Choroid plexus epithelial cell (primary cell): Measurements from ENCODE around the gene NTRK3.

Experiments
- DNase-seq: peaks from one replicate; pipeline ENCODE4 v3.0.0-alpha.2; 2010; ENCODE audit warnings: low read depth
- H3K4me3 ChIP-seq: 2 replicates; pipeline ENCODE4 v1.5.1; 2011; ENCODE audit warnings: low read depth, mild to moderate bottlenecking, control low read depth, low read length, moderate library complexity
- CTCF ChIP-seq: conservative IDR thresholded peaks from 2 replicates; pipeline ENCODE4 v1.5.1; 2011; ENCODE audit warnings: low read depth, mild to moderate bottlenecking, control low read depth, inconsistent platforms, low read length, moderate library complexity

NTRK3 gene

DNA sequence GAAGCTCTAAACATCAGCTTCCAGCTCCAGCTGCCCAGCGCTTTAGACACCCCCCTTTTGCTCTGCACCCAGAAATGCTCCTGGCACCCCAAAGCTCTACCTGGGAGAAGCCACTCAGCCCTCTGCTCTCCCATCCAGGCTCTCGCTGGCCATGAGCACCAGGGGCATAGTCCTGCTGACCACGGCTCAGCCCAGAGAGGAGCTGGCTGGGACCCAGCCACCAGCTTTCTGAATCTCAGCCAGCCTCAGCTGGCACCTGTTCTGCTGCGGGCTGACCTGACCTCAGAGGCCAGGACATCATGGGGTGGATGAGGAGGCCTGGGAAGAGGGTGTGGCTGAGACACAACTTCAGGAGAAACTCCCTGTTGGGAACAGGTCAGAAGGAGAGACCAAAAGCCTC, 8.6 kb downstream of the NTRK3 start:
- no peak for TF ChIP-seq CTCF
- no peak for DNase-seq
- H3K4me3 ChIP-seq, result no peak overlapping the region

- peak overlapping the region; percentile 11 for H3K4me3 ChIP-seq
- peak; percentile 73 for DNase-seq
- peak; percentile 91 for TF ChIP-seq CTCF
Measured at GRCh38 chr15:88246666-88247446, 9.7 kb downstream of the NTRK3 start.

- DNase-seq, result no peak
- no peak for TF ChIP-seq CTCF
- no peak overlapping the region for H3K4me3 ChIP-seq
Measured at GRCh38 chr15:88246081-88246480, 10.5 kb downstream of the NTRK3 start.

- H3K4me3 ChIP-seq, result no peak overlapping the region
- peak; percentile 68 for TF ChIP-seq CTCF
- DNase-seq, result peak; percentile 47
Measured at GRCh38 chr15:88243895-88244787, 12.4 kb downstream of the NTRK3 start.

- no peak for DNase-seq
- no peak overlapping the region for H3K4me3 ChIP-seq
- no peak for TF ChIP-seq CTCF
Measured at GRCh38 chr15:88242586-88243555, 13.7 kb downstream of the NTRK3 start.

- TF ChIP-seq CTCF, result no peak
- no peak overlapping the region for H3K4me3 ChIP-seq
- no peak for DNase-seq
Measured at GRCh38 chr15:88241461-88241860, 15.1 kb downstream of the NTRK3 start.
